Gastrocnemius medialis (tissue), 4 donors: ENCODE data around the gene STYX.

Source experiments
- POLR2A ChIP-seq, 2 donors: fragments of 450-650 bp; IDR thresholded peaks; one replicate each; pipeline ENCODE4 v1.6.1; 2017; ENCODE audit warnings: antibody characterized with exemption in 2 of 2, mild to moderate bottlenecking in 2 of 2, moderate library complexity in 2 of 2
- TF ChIP-seq, protein P1 (sequence below), 5 experiments: fragments of 450-650 bp in 3 of 5; fragments of 200-600 bp in 2 of 5; sonication (generic) in 2 of 5; IDR thresholded peaks in 4 of 5; conservative IDR thresholded peaks in 1 of 5; 1 replicate in 4 of 5; 2 replicates in 1 of 5; pipeline ENCODE4 v1.5.1; 2016 to 2019; ENCODE audit warnings: antibody characterized with exemption in 5 of 5, mild to moderate bottlenecking in 3 of 5, moderate library complexity in 3 of 5

GRCh38 chr14:52821805-52822250, 91.9 kb downstream of the STYX start:
- TF ChIP-seq, protein P1, sequence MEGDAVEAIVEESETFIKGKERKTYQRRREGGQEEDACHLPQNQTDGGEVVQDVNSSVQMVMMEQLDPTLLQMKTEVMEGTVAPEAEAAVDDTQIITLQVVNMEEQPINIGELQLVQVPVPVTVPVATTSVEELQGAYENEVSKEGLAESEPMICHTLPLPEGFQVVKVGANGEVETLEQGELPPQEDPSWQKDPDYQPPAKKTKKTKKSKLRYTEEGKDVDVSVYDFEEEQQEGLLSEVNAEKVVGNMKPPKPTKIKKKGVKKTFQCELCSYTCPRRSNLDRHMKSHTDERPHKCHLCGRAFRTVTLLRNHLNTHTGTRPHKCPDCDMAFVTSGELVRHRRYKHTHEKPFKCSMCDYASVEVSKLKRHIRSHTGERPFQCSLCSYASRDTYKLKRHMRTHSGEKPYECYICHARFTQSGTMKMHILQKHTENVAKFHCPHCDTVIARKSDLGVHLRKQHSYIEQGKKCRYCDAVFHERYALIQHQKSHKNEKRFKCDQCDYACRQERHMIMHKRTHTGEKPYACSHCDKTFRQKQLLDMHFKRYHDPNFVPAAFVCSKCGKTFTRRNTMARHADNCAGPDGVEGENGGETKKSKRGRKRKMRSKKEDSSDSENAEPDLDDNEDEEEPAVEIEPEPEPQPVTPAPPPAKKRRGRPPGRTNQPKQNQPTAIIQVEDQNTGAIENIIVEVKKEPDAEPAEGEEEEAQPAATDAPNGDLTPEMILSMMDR (IDR thresholded peaks at IDR 0.05 in 4 of 5, conservative IDR thresholded peaks at IDR 0.05 in 1 of 5) = no peak
- no peak for TF ChIP-seq POLR2A (IDR thresholded peaks at IDR 0.05)
